ENCODE results near the gene SCFD2. TPM values are rescaled to one million over a fixed set of nuclear protein-coding genes. Genes with fewer than 3 reads are reported as not detected.

SCFD2 gene
- total RNA-seq, 1 experiment from 2014 or later: 20.6 TPM

GRCh38 chr4:52824603-52825459 is 541.0 kb downstream of the SCFD2 start:
- peak; percentile 22 for DNase-seq (ENCODE audit: low read depth)

- no peak for DNase-seq (ENCODE audit: low read depth)
Measured at GRCh38 chr4:52824270-52824602, 541.6 kb downstream of the SCFD2 start.

GRCh38 chr4:52823702-52824092 is 542.2 kb downstream of the SCFD2 start:
- DNase-seq (ENCODE audit: low read depth): no peak

Other genes starting within 250 kb of the SCFD2 start
- 39.7 and 45.4 TPM in 2 replicates for gene FIP1L1, start 11.6 kb upstream of the SCFD2 start, total RNA-seq (2014; rRNA removed; shearing (Covaris generic))
- gene LNX1, start 225.4 kb upstream of the SCFD2 start, total RNA-seq (2014; rRNA removed; shearing (Covaris generic)): 2.5 and 10.2 TPM in 2 replicates